HepG2 (cell line): ENCODE results near the gene GPBAR1. TPM values are rescaled to one million over a fixed set of nuclear protein-coding genes. Genes with fewer than 3 reads are reported as not detected.
A peak's percentile ranks its signal among the peaks of the same experiment; 100 is the strongest.

Source experiments
- EEA1 ChIP-seq: sonication (generic); formaldehyde crosslinking; IDR thresholded peaks from 2 replicates; pipeline ENCODE4 v1.5.1; 2020; ENCODE audit warnings: mild to moderate bottlenecking, missing genetic modification reagents, borderline replicate concordance
- HNRNPL ChIP-seq: fragments of 200-400 bp; formaldehyde crosslinking; IDR thresholded peaks from 2 replicates; pipeline ENCODE4 v1.6.1; 2017; ENCODE audit warnings: mild to moderate bottlenecking, low read depth, low read length
- HOXA3 ChIP-seq: sonication (generic); formaldehyde crosslinking; IDR thresholded peaks from 2 replicates; pipeline ENCODE4 v1.5.0; 2020; ENCODE audit warnings: missing genetic modification reagents
- HOXA5 ChIP-seq: sonication (generic); formaldehyde crosslinking; IDR thresholded peaks from 2 replicates; pipeline ENCODE4 v1.4.0; 2020; ENCODE audit warnings: missing genetic modification reagents
- KDM2A ChIP-seq: sonication (generic); formaldehyde crosslinking; IDR thresholded peaks from 2 replicates; pipeline ENCODE4 v1.4.0; 2020; ENCODE audit warnings: low read depth, missing genetic modification reagents, borderline replicate concordance
- LCORL ChIP-seq, 2 experiments: fragments of 450-650 bp in 1 of 2; sonication (generic) in 1 of 2; formaldehyde crosslinking in 1 of 2; IDR thresholded peaks; 2 replicates each; pipeline versions ENCODE4 v1.5.0 to v1.6.1; 2017 to 2020; ENCODE audit warnings: antibody characterized with exemption in 1 of 2, missing genetic modification reagents in 1 of 2
- MED1 ChIP-seq: sonication (generic); formaldehyde crosslinking; IDR thresholded peaks from 2 replicates; pipeline ENCODE4 v1.4.0; 2020; ENCODE audit warnings: missing genetic modification reagents
- MIER2 ChIP-seq: IDR thresholded peaks from 2 replicates; pipeline ENCODE4 v1.6.1; 2016; ENCODE audit warnings: missing biosample characterization, missing genetic modification reagents
- NRL ChIP-seq: sonication (generic); formaldehyde crosslinking; IDR thresholded peaks from 2 replicates; pipeline ENCODE4 v1.5.0; 2020; ENCODE audit warnings: missing genetic modification reagents, mild to moderate bottlenecking, moderate library complexity, borderline replicate concordance
- PHF21A ChIP-seq: sonication (generic); formaldehyde crosslinking; IDR thresholded peaks from 2 replicates; pipeline ENCODE4 v1.5.0; 2020; ENCODE audit warnings: mild to moderate bottlenecking, missing genetic modification reagents
- RBFOX2 ChIP-seq: fragments of 200-400 bp; formaldehyde crosslinking; IDR thresholded peaks from 2 replicates; pipeline ENCODE4 v1.6.1; 2017; ENCODE audit warnings: low read depth, mild to moderate bottlenecking, low read length
- RBM39 ChIP-seq: fragments of 200-400 bp; formaldehyde crosslinking; IDR thresholded peaks from one replicate; pipeline ENCODE4 v1.6.1; 2018; ENCODE audit warnings: antibody characterized with exemption, mild to moderate bottlenecking, low read depth, low read length; ENCODE audit not compliant: poor library complexity, severe bottlenecking
- RXRA ChIP-seq: sonication (generic); formaldehyde crosslinking; IDR thresholded peaks from 2 replicates; pipeline ENCODE4 v1.5.1; 2020; ENCODE audit warnings: missing genetic modification reagents
- SAP130 ChIP-seq: IDR thresholded peaks from 2 replicates; pipeline ENCODE4 v1.6.1; 2016; ENCODE audit warnings: low read depth
- STAG1 ChIP-seq: sonication (generic); formaldehyde crosslinking; IDR thresholded peaks from 2 replicates; pipeline ENCODE4 v1.4.0; 2020; ENCODE audit warnings: missing genetic modification reagents
- ZNF230 ChIP-seq: sonication (generic); formaldehyde crosslinking; IDR thresholded peaks from 2 replicates; pipeline ENCODE4 v1.4.0; 2020; ENCODE audit warnings: mild to moderate bottlenecking, missing genetic modification reagents
- ZNF264 ChIP-seq: sonication (generic); formaldehyde crosslinking; IDR thresholded peaks from 2 replicates; pipeline ENCODE4 v1.4.0; 2020; ENCODE audit warnings: missing genetic modification reagents
- ZNF451 ChIP-seq: sonication (generic); formaldehyde crosslinking; IDR thresholded peaks from 2 replicates; pipeline ENCODE4 v1.5.0; 2020; ENCODE audit warnings: mild to moderate bottlenecking, missing genetic modification reagents
- ZNF567 ChIP-seq: sonication (generic); formaldehyde crosslinking; IDR thresholded peaks from 2 replicates; pipeline ENCODE4 v1.8.1; 2023; ENCODE audit warnings: mild to moderate bottlenecking, missing genetic modification reagents, borderline replicate concordance
- ZNF570 ChIP-seq: sonication (generic); formaldehyde crosslinking; IDR thresholded peaks from 2 replicates; pipeline ENCODE4 v1.4.0; 2020; ENCODE audit warnings: mild to moderate bottlenecking, missing genetic modification reagents, borderline replicate concordance
- ZNF790 ChIP-seq: sonication (generic); formaldehyde crosslinking; IDR thresholded peaks from 2 replicates; pipeline ENCODE4 v1.8.0; 2022; ENCODE audit warnings: missing genetic modification reagents, mild to moderate bottlenecking, borderline replicate concordance
- ZSCAN20 ChIP-seq: sonication (generic); formaldehyde crosslinking; IDR thresholded peaks from 2 replicates; pipeline ENCODE4 v1.4.0; 2020; ENCODE audit warnings: missing genetic modification reagents, mild to moderate bottlenecking, borderline replicate concordance
- ZSCAN9 ChIP-seq: IDR thresholded peaks from 2 replicates; pipeline ENCODE4 v1.6.1; 2016; ENCODE audit warnings: borderline replicate concordance
- polyA plus RNA-seq, 8 experiments: library from polyadenylated mRNA; depleted of rRNA in 3 of 8; stranded (reverse) in 7 of 8; unstranded in 1 of 8; fragments of >200 nt; fragmentation: Illumina TruSeq in 4 of 8; extraction: Trizol in 4 of 8; gene quantifications; 2 replicates each; pipeline versions ENCODE4 v1.2.1 to v1.2.3, GENCODE V29; 2011 to 2016; ENCODE audit warnings: low read depth in 4 of 8, missing spikeins in 1 of 8, mixed read lengths in 1 of 8; ENCODE audit not compliant: insufficient read depth in 1 of 8
- total RNA-seq, 5 experiments: library from RNA; depleted of rRNA; stranded (reverse); fragments of >200 nt; fragmentation: Illumina TruSeq; extraction: Trizol; gene quantifications; 2 replicates each; pipeline ENCODE4 v1.2.3, GENCODE V29; 2016; ENCODE audit warnings: low read depth in 1 of 5
- TF ChIP-seq, protein P1 (sequence below): sonication (generic); formaldehyde crosslinking; IDR thresholded peaks from 2 replicates; pipeline ENCODE4 v1.5.0; 2020; ENCODE audit warnings: missing genetic modification reagents
- TF ChIP-seq, protein P2 (sequence below): IDR thresholded peaks from 2 replicates; pipeline ENCODE4 v1.6.1; 2012; ENCODE audit warnings: inconsistent platforms
- TF ChIP-seq, protein P3 (sequence below): sonication (generic); formaldehyde crosslinking; IDR thresholded peaks from 2 replicates; pipeline ENCODE4 v1.5.1; 2020; ENCODE audit warnings: mild to moderate bottlenecking, missing genetic modification reagents, moderate library complexity

Gene GPBAR1
- total and polyA plus RNA-seq, 2 of the 13 experiments (the other 11 are each of a cell fraction or from before 2014, with no cell fraction given), result 0.05 to 0.09 TPM

DNA sequence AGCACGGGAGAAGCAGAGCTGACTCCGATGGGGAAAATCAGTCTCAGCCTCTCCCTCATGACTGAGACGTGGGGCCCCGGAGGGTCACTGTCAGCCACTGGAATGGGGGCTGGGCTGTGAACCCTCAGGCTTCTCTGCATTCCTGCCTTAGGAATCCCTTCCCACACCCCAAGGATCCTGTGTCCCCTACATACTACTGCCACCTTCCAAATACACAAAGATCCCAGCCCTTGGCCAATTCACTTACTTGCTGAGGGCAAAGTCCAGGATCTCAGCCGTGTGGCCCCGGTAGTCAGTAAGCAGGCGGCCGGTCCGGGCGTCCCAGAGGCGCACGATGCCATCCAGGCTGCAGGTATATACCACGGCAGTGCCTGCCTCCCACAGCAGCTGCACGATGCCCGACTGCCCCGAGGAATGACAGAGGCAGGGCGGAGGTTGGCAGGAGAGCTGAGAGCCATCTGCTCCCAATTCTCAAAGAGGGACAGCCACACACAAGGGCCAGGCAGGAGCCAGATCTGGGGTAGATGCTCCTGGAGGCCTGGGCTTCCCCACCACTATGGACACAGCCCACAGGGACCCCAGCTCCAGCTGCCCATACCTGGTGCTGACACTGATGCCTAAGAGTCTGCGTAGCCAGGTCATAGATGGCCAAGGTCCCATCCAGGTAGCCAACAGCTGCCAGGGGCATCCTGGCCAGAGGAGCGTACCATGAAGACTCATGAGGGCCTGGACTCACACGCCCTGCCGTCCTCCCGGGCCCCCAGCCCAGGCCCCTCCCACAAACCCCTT, 4.2 kb downstream of the GPBAR1 start (continued):
- TF ChIP-seq STAG1, result 0 out of 2 replicates have a peak, but pooled peaks have one; percentile 7
- TF ChIP-seq ZNF264 (CRISPR knock-in tag), result peak; percentile 83; the same call in 1 of the 2 replicates
- TF ChIP-seq EEA1 (CRISPR knock-in tag), result 0 out of 2 replicates have a peak, but pooled peaks have one; percentile 40
- peak; percentile 57; the same call in 1 of the 2 replicates for TF ChIP-seq SAP130
- no peak for TF ChIP-seq ZNF567 (CRISPR knock-in tag)
- no peak for TF ChIP-seq MIER2
- 0 out of 2 replicates have a peak, but pooled peaks have one; percentile 17 for TF ChIP-seq ZNF451 (CRISPR knock-in tag)
- peak; percentile 61 for TF ChIP-seq HOXA3 (CRISPR knock-in tag)
- 0 out of 2 replicates have a peak, but pooled peaks have one; percentile 34 for TF ChIP-seq ZNF230 (CRISPR knock-in tag)
- TF ChIP-seq ZNF790 (CRISPR knock-in tag), result no peak
- TF ChIP-seq RBM39, result peak; percentile 34
- TF ChIP-seq, protein P1, sequence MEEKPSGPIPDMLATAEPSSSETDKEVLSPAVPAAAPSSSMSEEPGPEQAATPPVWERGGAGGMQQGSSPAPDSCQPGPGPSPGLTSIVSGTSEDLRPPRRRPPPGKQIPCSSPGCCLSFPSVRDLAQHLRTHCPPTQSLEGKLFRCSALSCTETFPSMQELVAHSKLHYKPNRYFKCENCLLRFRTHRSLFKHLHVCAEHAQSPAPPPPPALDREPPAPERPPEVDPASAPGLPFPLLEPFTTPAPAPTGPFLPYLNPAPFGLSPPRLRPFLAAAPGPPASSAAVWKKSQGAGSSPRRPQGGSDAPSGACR (CRISPR knock-in tag), result 0 out of 2 replicates have a peak, but pooled peaks have one; percentile 69
- peak; percentile 47; the same call in 1 of the 2 replicates for TF ChIP-seq KDM2A (CRISPR knock-in tag)
- peak; percentile 63 for TF ChIP-seq RBFOX2
- peak; percentile 57; the same call in 1 of the 2 replicates for TF ChIP-seq PHF21A (CRISPR knock-in tag)
- TF ChIP-seq ZNF570 (CRISPR knock-in tag), result no peak
- peak; percentile 50; the same call in 1 of the 2 replicates for TF ChIP-seq RXRA (CRISPR knock-in tag)
- TF ChIP-seq ZSCAN9 (CRISPR knock-in tag), result peak; percentile 28; the same call in 1 of the 2 replicates
- peak; percentile 88 for TF ChIP-seq HNRNPL
- no peak for TF ChIP-seq LCORL (IDR thresholded peaks at IDR 0.05)
- TF ChIP-seq LCORL (CRISPR knock-in tag; IDR thresholded peaks at IDR 0.05), result peak; percentile 83
- no peak for TF ChIP-seq NRL
- TF ChIP-seq, protein P2, sequence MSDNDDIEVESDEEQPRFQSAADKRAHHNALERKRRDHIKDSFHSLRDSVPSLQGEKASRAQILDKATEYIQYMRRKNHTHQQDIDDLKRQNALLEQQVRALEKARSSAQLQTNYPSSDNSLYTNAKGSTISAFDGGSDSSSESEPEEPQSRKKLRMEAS, result peak; percentile 74
- peak; percentile 42 for TF ChIP-seq MED1 (CRISPR knock-in tag)
- peak; percentile 69; the same call in 1 of the 2 replicates for TF ChIP-seq ZSCAN20 (CRISPR knock-in tag)
- no peak for TF ChIP-seq HOXA5 (CRISPR knock-in tag)
- TF ChIP-seq, protein P3, sequence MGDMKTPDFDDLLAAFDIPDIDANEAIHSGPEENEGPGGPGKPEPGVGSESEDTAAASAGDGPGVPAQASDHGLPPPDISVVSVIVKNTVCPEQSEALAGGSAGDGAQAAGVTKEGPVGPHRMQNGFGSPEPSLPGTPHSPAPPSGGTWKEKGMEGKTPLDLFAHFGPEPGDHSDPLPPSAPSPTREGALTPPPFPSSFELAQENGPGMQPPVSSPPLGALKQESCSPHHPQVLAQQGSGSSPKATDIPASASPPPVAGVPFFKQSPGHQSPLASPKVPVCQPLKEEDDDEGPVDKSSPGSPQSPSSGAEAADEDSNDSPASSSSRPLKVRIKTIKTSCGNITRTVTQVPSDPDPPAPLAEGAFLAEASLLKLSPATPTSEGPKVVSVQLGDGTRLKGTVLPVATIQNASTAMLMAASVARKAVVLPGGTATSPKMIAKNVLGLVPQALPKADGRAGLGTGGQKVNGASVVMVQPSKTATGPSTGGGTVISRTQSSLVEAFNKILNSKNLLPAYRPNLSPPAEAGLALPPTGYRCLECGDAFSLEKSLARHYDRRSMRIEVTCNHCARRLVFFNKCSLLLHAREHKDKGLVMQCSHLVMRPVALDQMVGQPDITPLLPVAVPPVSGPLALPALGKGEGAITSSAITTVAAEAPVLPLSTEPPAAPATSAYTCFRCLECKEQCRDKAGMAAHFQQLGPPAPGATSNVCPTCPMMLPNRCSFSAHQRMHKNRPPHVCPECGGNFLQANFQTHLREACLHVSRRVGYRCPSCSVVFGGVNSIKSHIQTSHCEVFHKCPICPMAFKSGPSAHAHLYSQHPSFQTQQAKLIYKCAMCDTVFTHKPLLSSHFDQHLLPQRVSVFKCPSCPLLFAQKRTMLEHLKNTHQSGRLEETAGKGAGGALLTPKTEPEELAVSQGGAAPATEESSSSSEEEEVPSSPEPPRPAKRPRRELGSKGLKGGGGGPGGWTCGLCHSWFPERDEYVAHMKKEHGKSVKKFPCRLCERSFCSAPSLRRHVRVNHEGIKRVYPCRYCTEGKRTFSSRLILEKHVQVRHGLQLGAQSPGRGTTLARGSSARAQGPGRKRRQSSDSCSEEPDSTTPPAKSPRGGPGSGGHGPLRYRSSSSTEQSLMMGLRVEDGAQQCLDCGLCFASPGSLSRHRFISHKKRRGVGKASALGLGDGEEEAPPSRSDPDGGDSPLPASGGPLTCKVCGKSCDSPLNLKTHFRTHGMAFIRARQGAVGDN (CRISPR knock-in tag), result peak; percentile 93
